Measurements from ENCODE around the gene TRMT11.

Gene TRMT11

GRCh38 chr6:126077810-126078776 is 91.8 kb downstream of the TRMT11 start:
- no peak for DNase-seq

- DNase-seq = no peak
Observed at GRCh38 chr6:126083875-126084274, 97.5 kb downstream of the TRMT11 start.

GRCh38 chr6:126086560-126086959 is 100.2 kb downstream of the TRMT11 start:
- no peak for DNase-seq

All from activated CD4-positive, alpha-beta T cell treated with anti-CD3 and anti-CD28 coated beads, Interleukin-2, Interleukin-6, amounts not matched to agents 100 ng/mL and 50 ng/mL, durations not matched to agents 16 hours and 8 hours (primary cell).